ENCODE measurements around the gene NKX1-1.

GRCh38 chr4:1447676-1448588 lies 41.7 kb upstream of the NKX1-1 start:
- TF ChIP-seq CTCF (IDR thresholded peaks at IDR 0.05): no peak
- no peak for TF ChIP-seq POLR2A (IDR thresholded peaks at IDR 0.05)
